Measurements from ENCODE around the gene NVL.
"Not testable (repeated sequence)": the region's sequence is repeated elsewhere in the genome, so short reads cannot be mapped to it uniquely, and the experiment has no call there.

Gene NVL

DNA sequence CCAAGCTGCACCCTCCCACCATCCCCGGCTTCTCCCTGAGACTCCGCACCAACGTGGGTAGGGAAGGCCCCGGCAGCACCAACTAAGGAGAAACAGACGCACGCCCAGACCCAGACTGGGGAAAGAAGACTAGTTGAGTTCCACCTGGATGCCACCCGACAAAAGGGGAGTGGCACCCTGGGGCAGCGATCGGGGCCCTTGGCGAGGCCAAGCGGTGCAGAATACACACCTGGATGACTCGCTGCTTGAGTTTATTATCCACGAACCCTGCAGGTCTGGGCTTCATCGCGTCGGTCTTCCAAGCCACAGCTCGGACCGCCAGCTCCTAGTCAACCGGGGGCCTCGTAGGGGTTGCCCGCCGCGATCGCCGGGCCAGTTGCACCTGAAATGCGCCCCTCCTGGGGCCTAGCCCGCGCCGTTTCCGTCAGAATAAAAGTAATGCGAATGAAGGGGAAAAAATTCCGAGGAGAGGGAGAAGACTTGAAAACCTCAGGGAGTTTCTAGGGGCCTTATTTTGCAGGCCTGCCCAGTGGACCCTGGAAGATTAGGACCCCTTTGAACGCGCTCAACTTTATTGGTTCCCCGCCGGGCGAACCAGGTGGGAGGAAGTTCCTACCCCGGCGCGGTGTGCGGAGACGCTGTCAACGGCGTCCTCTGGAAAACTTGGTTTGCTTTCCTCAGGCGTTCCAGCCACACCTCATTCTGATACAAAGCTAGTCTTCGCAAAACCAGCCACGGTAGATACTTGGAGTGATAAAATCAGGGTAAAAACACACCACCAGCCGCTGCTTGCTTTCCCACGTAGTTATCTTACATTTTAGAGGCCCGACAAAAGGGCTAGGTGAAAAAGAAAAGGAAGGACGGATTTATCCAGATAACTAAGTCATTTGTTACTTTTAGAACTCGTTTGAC is at the start of gene NVL:
TSS of gene NVL (minus strand) at position 331 of the 912 bp plus-strand sequence. CDS start at position 286, 45 bp downstream.
- DNase-seq: peak; percentile 83

DNA sequence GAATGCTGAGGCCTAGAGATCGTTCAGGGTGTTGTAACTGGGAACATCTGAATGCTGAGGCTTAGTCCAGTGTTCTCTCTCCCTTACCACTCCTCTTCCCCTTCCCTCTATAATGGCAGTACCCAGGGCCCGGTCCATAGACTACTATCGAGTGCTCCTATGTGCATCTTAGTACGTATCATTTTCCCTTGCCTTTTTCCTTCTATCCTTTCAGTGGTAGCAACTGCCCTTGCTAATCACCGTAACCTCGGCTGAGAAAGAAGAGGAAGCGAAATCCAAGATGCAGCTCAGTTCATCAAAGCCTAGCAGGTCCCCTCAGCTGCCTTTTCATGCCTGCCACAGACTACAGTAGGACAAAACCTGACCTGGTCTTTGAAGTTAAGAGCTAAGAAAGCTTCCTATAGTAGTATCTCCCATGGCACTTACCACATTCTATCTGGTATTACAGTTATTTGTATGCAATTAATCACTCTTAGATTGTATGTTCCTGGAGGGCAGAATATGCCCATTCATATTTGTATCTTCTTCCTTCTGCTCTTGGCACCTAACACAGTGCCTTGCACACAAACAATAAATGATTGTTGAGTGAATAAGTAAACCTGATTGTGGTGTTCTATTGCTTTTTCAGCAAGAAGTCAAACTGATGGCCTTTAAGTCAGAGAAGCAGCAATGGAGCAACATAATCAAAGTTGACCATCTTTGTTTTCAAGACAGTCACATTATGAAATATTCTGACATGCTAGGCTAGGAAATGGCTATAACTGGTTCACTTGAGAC is 49.1 kb upstream of the NVL start:
- DNase-seq: no peak

DNA sequence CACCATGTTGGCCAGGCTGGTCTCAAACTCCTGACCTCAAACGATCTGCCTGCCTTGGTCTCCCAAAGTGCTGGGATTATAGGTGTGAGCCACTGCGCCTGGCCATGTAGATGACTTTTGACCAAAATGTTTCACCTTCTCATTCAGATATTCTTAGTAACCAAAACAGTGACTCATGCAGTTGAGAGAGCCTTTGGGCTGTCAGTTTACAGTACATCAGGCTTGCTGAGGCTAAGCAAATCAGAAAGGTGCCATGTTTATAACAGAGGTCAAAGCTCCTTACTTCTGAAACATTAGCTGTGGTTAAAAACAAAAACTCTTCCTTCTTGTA is 47.7 kb upstream of the NVL start:
- DNase-seq: no peak

DNA sequence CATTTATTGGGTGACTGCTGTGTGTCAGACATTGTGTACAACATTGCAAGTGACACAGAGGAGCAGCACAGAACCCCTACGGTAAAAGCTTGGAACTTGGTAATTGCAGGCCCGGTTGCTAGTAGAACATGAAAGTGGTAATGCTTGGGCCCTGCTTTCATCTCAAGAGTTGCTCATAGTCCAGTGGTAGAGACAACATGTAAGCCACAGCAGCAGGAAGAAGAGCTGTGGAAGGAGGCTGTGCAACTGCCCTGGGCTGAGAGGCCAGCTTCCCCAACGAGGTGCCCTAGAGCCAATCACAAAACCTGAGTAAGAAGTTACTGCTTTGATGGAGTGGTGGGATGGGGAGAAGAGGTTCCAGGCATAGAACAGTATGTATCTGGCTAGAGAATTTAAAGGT is 45.1 kb upstream of the NVL start:
- DNase-seq: no peak

DNA sequence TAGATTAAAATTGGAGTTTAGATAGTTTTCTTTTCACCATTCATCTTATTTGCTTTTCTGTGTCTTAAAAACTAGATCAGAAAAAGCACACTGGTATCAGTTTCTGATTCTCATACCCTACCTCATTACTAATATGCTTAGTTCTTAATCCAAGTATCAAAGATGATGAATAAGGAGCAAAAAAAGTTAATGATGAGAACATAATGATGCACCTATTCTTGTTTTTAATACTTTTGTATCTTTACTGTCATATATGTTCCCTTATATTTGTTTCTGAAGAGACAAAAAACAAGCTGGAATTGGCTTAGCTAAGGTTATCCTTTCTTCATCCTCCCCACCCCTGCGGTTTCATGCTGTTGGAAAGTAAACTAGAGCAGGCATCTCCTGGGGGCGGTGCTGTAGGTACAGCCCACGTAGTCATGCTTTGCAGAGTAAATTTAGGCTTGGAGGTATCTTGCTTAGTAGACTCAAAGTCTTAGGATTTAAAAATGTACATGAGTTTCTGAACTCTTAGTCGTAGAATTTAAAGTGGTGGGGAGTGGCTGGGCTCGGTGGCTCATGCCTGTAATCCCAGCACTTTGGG is 43.1 kb upstream of the NVL start:
- no peak for DNase-seq

DNA sequence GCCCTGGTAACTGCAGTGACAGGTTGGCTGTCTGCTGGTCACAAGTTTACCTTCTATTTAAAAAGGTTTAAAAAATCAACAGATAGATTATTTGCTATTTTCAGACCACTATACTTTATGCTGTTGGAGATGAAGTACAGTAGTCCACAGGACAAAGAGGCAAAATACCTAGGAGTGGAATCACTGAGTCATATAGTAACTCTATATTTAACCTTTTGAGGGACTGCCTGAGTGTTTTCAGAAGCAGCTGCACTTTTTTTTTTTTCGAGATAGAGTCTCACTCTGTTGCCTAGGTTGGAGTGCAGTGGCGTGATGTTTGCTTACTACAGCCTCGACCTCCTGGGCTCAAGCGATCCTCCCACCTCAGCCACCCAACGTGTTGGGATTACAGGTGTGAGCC is 38.4 kb upstream of the NVL start:
- DNase-seq: no peak

DNA sequence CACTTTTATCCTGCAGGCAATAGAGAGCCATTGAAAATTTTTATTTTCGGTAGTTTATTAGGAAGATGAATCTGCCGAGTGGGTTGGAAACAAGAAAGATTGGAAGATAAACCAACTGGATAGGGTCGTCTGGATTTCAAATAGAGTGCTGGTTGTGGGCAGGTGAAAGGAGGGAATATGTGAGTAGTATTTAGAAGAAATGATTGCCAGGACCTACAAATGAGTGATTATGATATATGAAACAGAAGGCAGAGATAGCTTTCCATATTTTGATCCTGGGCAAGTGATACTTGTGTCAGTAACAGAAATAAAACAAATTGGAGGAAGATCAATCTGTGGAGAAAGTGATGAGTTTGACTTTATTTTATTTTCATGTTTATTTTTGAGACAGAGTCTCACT is 29.2 kb upstream of the NVL start:
- no peak for DNase-seq

DNA sequence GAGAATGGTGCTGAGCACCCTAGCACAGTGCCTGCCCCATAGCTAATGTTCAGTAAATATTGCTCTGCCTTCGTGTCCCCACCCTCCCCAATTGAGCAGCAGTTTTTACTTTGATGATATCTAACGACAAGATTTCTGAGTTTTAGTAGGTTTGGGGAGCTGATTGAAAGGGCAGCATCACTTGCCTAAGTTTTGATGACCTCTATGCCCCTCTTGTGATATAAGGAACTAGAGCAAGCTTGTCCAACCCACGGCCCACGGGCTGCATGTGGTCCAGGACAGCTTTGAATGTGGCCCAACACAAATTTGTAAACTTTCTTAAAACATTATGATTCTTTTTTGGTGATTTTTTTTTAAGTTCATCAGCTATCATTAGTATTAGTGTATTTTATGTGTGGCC is 28.3 kb upstream of the NVL start:
- no peak for DNase-seq

DNA sequence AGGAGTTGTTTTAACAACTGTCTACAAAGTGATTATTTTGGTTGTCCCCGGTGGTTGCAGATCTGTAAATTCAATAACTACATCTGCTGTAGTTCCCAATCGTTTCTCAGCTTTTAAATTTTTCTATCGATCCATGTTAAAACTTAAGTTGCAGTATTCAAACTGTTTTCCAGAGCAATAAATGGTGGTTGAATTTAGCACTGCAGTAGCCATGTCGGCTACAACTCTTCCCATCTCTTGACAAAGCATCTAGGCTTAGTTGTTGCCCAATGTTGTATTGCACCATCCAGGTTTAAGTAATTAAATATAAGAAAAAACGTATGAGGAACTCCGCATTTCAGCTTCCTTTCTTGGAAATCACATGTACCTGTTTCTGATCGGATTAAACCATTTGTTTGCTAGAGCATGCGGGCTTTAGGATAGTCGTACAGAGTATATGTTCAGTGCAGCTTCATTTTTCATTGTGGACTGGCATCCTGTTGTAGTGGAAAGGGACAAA is 27.7 kb upstream of the NVL start:
- DNase-seq: no peak

DNA sequence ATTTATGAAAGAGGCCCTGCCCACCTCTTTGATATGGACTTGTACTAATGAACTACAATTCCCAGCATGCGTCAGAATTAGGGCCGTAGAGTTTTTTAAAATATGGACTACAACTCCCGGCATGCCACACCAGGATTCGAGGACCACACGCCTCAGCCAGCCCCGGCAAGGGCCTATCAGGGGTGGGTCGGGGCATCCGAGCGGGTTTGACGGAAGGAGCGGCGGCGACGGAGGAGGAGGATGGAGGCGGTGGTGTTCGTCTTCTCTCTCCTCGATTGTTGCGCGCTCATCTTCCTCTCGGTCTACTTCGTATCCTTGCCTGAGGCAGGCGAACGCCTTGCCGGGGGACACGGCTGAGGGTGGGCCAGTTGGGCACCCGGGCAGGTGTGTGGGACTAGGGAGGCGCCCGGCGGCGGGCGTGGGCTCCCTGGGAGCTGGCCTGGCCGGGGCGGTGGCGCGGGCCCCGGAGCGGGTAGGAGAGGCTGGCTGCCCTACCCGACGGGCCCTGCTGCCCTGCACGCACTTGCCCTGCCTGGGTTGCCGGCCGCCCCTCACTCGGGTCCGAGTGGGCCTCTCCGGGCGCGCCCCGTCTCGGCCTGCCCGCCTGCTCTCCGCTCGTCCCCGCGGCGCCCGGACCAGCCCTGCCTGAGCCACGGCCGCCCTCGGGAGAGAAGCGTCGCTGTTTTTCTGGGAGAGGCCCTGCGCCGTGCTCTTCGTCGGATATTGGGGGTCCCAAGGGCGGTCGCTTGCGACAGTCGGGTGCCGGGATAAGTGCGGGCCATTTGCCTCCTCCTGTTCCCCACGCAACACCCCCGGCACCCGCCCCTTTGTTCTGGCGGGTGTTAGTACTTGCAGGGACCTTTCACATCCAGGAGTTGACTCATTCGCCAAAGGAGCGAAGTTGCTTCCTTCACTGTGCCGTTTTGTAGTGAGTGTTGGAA is 27.0 kb upstream of the NVL start, which contains the start of gene CNIH4:
TSS of gene CNIH4 (plus strand) at position 195 of the 941 bp plus-strand sequence. CDS start at position 241, 46 bp downstream.
- peak; percentile 94 for DNase-seq

DNA sequence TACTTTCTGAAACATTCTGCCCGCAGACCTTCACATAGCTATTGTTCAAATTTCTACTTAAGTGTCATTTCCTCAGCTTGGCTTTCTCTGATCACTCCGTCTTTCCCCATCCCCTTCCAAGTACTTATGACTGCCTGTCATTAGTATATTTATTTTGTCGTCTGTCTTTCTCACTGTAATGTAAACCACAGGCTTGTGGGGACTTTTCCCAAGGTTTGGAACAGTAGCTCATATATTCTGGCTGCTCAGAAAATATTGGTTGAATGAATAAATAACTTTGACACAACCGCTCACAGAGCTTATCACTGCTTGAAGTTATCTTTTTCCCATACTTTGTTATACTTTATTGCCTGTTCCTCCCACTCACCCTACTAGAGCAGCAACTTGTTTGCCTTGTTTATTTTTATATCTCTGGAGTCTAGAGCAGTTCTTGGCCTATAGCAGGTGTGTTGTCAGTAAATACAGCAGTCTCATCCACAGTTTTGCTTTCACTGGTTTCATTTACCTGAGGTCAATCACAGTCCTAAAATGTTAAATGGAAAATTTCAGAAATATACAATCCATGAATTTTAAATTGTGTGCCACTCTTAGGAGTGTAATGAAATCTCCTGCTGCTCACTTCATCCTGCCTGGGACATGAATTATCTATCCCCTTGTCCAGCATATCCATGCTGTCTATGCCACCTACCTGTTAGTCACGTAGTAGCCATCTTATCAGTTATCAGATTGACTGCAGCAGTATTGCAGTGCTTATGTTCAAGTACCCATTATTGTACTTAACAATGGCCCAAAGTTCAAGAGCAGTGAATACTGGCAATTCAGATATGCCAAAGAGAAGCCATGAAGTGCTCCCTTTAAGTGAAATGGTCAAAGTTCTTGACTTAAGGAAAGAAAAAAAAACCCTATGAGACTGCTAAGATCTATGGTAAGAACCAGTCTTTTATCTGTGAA is 24.3 kb upstream of the NVL start:
- DNase-seq: no peak

DNA sequence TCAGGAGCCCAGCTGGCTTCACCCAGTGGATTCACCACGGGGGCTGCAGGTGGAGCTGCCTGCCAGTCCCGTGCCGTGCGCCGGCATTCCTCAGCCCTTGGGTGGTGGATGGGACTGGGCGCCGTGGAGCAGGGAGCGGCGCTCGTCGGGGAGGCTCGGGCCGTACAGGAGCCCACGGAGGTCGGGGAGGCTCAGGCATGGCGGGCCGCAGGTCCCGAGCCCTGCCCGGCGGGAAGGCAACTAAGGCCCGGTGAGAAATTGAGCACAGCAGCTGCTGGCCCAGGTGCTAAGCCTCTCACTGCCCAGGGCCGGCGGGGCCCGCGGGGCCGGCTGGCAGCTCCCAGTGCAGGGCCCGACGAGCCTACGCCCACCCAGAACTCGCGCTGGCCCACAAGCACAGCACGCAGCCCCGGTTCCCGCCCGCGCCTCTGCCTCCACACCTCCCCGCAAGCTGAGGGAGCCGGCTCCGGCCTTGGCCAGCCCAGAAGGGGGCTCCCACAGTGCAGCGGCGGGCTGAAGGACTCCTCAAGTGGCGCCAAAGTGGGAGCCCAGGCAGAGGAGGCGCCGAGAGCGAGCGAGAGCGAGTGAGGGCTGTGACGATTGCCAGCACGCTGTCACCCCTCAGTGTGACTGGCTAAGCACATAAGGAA is 22.6 kb upstream of the NVL start:
- not testable (repeated sequence) for DNase-seq

DNA sequence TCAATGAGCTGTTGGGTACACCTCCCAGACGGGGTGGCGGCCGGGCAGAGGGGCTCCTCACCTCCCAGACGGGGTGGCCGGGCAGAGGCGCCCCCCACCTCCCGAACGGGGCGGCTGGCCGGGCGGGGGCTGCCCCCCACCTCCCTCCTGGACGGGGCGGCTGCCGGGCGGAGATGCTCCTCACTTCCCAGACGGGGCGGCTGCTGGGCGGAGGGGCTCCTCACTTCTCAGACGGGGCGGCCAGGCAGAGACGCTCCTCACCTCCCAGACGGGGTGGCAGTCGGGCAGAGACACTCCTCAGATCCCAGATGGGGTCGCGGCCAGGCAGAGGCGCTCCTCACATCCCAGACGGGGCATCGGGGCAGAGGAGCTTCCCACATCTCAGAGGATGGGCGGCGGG is 19.7 kb upstream of the NVL start:
- not testable (repeated sequence) for DNase-seq

DNA sequence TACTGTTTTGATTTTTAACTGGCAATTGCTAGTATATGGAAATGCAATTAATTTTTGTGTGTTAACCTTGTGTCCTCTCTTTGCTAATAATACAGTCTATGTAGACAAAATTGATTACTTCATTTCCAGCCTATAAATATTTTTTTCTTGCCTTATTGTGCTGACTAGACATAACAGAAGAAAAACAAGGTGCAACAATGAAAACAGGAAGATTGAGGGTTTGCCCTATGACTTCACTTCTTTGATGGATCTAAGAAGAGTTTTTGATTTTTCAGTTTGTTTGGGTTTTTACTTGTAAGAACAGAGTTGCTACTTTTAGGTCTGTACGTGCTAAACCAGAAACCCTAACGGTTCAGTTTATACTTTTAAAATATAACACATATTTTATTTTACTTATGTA is 18.2 kb upstream of the NVL start:
- no peak for DNase-seq

DNA sequence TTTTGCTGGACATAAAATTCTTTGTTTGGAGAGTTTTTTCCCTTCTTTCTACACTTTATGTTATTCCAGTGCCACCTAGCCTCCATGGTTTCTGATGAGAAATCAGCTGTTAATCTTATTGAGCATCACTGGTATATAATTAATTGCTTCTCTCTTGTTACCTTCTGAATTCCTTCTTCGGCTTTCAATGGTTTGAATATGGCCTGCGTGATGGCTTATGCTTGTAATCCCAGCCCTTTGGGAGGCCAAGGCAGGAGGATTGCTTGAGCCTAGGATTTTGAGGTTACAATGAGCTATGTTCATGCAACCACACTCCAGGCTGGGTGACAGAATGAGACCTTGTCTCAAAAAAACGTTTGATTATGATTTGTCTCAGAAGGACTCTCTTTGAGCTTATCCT is 13.7 kb upstream of the NVL start:
- no peak for DNase-seq

DNA sequence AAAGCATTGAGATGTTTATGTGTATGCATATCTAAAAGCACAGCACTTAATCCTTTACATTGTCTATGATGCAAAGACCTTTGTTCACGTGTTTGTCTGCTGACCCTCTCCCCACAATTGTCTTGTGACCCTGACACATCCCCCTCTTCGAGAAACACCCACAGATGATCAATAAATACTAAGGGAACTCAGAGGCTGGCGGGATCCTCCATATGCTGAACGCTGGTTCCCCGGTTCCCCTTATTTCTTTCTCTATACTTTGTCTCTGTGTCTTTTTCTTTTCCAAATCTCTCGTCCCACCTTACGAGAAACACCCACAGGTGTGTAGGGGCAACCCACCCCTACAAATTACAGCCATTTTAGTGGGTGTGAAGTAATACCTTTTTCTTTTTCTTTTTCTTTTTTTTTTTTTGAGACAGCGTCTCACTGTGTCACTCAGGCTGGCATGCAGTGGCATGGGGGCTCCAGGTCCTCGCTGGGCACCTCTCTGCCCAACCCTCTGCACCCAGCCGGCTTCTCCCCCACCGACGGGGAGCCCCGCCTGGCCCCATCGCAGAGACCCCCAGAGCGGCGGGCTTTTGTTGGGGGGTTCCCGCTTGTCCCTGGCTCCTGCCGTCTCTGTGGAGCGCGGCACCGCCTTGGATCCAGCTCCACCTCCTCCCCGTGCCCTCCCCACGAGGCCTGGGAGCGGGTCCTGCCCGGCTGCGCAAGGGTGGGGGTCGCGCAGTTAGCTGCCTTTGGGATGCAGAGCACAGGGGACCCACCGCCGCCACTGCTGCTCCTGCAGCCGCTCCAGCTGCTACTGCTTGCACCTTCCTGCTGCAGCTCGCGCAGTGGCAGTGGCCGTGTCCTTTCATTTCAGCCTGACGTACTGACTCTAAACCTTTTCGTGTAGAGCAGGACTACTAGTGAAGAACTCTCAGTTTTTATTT is 10.7 kb upstream of the NVL start:
- DNase-seq: not testable (repeated sequence)

DNA sequence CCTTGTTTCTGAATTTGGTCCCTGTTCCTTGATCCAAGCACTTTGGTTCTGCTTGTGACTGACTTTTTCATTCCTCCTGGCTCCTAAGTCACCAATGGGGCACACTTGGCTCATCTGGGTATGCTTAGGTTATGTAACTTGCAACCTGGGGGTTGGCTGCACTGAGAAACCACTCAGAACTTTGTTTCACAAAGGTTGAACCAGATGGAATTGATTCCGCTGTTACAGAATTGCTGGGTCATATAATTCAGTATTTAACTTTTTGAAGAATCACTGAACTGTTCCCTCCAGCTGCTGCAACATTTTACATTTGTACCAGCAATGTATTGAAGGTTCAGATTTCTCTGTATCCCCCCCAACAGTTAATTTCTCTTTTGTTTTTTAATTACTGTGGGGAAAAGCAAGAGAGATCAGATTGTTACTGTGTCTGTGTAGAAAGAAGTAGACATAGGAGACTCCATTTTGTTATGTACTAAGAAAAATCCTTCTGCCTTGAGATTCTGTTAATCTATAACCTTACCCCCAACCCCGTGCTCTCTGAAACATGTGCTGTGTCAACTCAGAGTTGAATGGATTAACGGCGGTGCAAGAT is 9.6 kb upstream of the NVL start:
- DNase-seq: no peak

DNA sequence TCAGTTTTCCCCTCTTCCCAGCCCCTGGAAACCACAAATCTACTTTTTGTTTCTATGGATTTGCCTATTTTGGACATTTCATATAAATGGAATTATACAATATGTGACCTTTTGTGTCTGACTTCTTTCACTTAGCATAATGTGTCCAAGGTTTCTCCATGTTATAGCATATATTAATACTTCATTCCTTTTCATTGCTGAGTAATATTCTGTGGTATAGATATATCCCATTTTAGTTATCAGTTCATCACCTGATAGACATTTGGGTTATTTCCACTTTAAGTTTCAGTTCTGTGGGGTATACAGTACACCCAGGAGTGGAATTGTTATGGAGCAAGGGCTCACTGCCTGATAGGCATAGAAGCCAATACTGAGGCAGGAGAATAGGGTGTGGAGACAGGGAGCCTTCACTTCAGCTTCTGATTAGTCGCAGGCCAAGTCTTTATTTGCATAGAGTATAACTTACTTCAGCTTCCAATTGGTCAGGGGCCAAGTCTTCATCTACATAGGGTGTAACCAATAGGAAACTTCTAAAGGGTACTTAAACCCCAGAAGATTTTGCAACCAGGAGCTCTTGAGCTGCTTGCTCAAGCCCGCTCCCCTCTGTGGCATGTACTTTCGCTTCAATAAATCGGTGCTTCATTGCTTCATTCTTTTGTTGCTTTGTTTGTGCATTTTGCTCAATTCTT is 8.3 kb upstream of the NVL start:
- DNase-seq: no peak
